ENCODE data around the gene C1orf122. TPM values are rescaled to one million over a fixed set of nuclear protein-coding genes. Genes with fewer than 3 reads are reported as not detected.

Gene C1orf122
- total and polyA plus RNA-seq, 2 experiments from 2014 or later: 32.8 to 68.3 TPM

- Histone ChIP-seq H3K9me2 (ENCODE audit: insufficient read depth) (no peaks in the 10 kb centered on the region), H3F3A (replicated peaks; ENCODE audit: low read depth) (no peaks in the 10 kb centered on the region), H3K27ac (ENCODE audit: low read depth) (no peak overlapping the region), H3K79me2 (replicated peaks; ENCODE audit: insufficient read depth) (peaks cover 87% of the 10 kb centered on the region), H2AFZ (no peak overlapping the region), H3K4me3 (no peak overlapping the region), H3K4me1 (ENCODE audit: insufficient read depth) (no peaks in the 10 kb centered on the region), H4K20me1 (replicated peaks; ENCODE audit: insufficient read depth) (peaks cover 48% of the 10 kb centered on the region), H3K36me3 (ENCODE audit: insufficient read depth) (peaks cover 3% of the 10 kb centered on the region; the same call in 1 of the 2 replicates), H3K27me3 (ENCODE audit: insufficient read depth) (no peaks in the 10 kb centered on the region), H3K4me2 (no peak overlapping the region)
- Mint-ChIP-seq H3K4me1 (no peaks in the 10 kb centered on the region), H3K4me3 (no peak overlapping the region), H3K36me3 (ENCODE audit: low read depth) (peaks cover 8% of the 10 kb centered on the region; the same call in 2 of the 3 replicates), H3K27me3 (ENCODE audit: insufficient read depth, low read depth, poor library complexity) (no peaks in the 10 kb centered on the region), H3K27ac (no peak overlapping the region), H3K9me3 (no peaks in the 10 kb centered on the region)
- no peak for DNase-seq (ENCODE audit: low spot score)
- TF ChIP-seq ZNF331 (CRISPR knock-in tag; IDR thresholded peaks at IDR 0.05; ENCODE audit: low read depth) (no peak), REST (IDR thresholded peaks at IDR 0.05; ENCODE audit: unreplicated experiment) (no peak), ZNF114 (CRISPR knock-in tag; IDR thresholded peaks at IDR 0.05) (no peak), STAT1 (IDR thresholded peaks at IDR 0.05; ENCODE audit: unreplicated experiment) (no peak), ZNF462 (CRISPR knock-in tag; IDR thresholded peaks at IDR 0.05) (no peak), NANOG (IDR thresholded peaks at IDR 0.05; ENCODE audit: borderline replicate concordance) (no peak), EZH2 (IDR thresholded peaks at IDR 0.05; ENCODE audit: low read depth, unreplicated experiment) (no peak), POLR2AphosphoS5 (IDR thresholded peaks at IDR 0.05; ENCODE audit: low read depth) (no peak), ETS1 (IDR thresholded peaks at IDR 0.05) (no peak), EZH2phosphoT487 (IDR thresholded peaks at IDR 0.05; ENCODE audit: unreplicated experiment) (no peak), CREB1 (CRISPR knock-in tag; IDR thresholded peaks at IDR 0.05; ENCODE audit: low read depth) (no peak), CTCF (conservative IDR thresholded peaks at IDR 0.05; ENCODE audit: low read depth in 2 of 2) (no peak), JUNB (IDR thresholded peaks at IDR 0.05; ENCODE audit: unreplicated experiment) (no peak)
- ATAC-seq: no peak
Observed at GRCh38 chr1:37851262-37851661, 43.7 kb downstream of the C1orf122 start.
